H1 (cell line): ENCODE data around the gene HMOX2. TPM values are rescaled to one million over a fixed set of nuclear protein-coding genes. Genes with fewer than 3 reads are reported as not detected.

Experiments
- E2F6 ChIP-seq: IDR thresholded peaks from 2 replicates; pipeline ENCODE4 v1.6.1; 2012; ENCODE audit warnings: inconsistent platforms
- POU5F1 ChIP-seq: IDR thresholded peaks from 2 replicates; pipeline ENCODE4 v1.6.1; 2011; ENCODE audit warnings: low read depth, mild to moderate bottlenecking, low read length, moderate library complexity
- TBP ChIP-seq: IDR thresholded peaks from 2 replicates; pipeline ENCODE4 v1.6.1; 2011; ENCODE audit warnings: low read depth, low read length, improper control_type of control experiment
- polyA plus RNA-seq, 7 experiments: library from polyadenylated mRNA; depleted of rRNA in 3 of 7; stranded (reverse) in 5 of 7; unstranded in 2 of 7; fragments of >200 nt in 5 of 7; fragments of 200-250 nt in 2 of 7; gene quantifications; 1 replicate in 5 of 7; 2 replicates in 1 of 7; 4 replicates in 1 of 7; pipeline versions ENCODE4 v1.2.1 to v1.2.3, GENCODE V29; 2011 to 2013; ENCODE audit warnings: missing spikeins in 2 of 7, mixed read lengths in 2 of 7
- total RNA-seq: library from RNA; stranded (reverse); fragmentation: NEBNext Ultra II Directional; extraction: Animal tissue kit (Norgen Biotek cat#: 25700); gene quantifications from 2 replicates; pipeline ENCODE4 v1.2.1, GENCODE V29; 2021

The HMOX2 gene
- total and polyA plus RNA-seq, 2 of the 8 experiments (the other 6 are each of a cell fraction or from before 2014, with no cell fraction given), result 36.5 to 48.4 TPM

- TF ChIP-seq POU5F1 (no peak), TBP (no peak), E2F6 (no peak)
Measured at GRCh38 chr16:4552541-4552940, 76.3 kb downstream of the HMOX2 start (continued).
